NCI-H748 treated with DMSO at 0.1 percent for 48 hours (cell line): ENCODE data around the gene BTBD2.
A peak's percentile ranks its signal among the peaks of the same experiment; 100 is the strongest.

Experiments
- DNase-seq: peaks from one replicate; lab custom pipeline; 2025; lab: John Stamatoyannopoulos, UW

BTBD2 gene

GRCh38 chr19:2015608-2015950 is at the start of gene BTBD2:
Gene BTBD2 (minus strand): TSS chr19:2015714. CDS start chr19:2015703, 11 bp downstream.
- DNase-seq = no peak

- no peak for DNase-seq
Observed at GRCh38 chr19:2064788-2065524, 49.4 kb upstream of the BTBD2 start.

- no peak for DNase-seq
Observed at GRCh38 chr19:2064395-2064787, 48.9 kb upstream of the BTBD2 start.

- DNase-seq = no peak
Observed at GRCh38 chr19:2063824-2064223, 48.3 kb upstream of the BTBD2 start.

- DNase-seq = no peak
Observed at GRCh38 chr19:2062770-2063169, 47.3 kb upstream of the BTBD2 start.

- DNase-seq = no peak
Observed at GRCh38 chr19:2062389-2062729, 46.8 kb upstream of the BTBD2 start.

GRCh38 chr19:2061495-2062388 is 46.2 kb upstream of the BTBD2 start:
- peak; percentile 93 for DNase-seq

GRCh38 chr19:2060884-2061494 is 45.5 kb upstream of the BTBD2 start:
- peak; percentile 26 for DNase-seq

GRCh38 chr19:2059422-2060201 is 44.1 kb upstream of the BTBD2 start:
- DNase-seq = no peak

GRCh38 chr19:2058570-2059421 is 43.3 kb upstream of the BTBD2 start:
- DNase-seq = no peak

GRCh38 chr19:2057484-2058469 is 42.3 kb upstream of the BTBD2 start:
- DNase-seq = no peak

- DNase-seq = no peak
Observed at GRCh38 chr19:2056837-2057192, 41.3 kb upstream of the BTBD2 start.

GRCh38 chr19:2055931-2056836 is 40.7 kb upstream of the BTBD2 start:
- DNase-seq = no peak

- no peak for DNase-seq
Observed at GRCh38 chr19:2054763-2055162, 39.2 kb upstream of the BTBD2 start.

GRCh38 chr19:2053601-2054389 is 38.3 kb upstream of the BTBD2 start:
- no peak for DNase-seq

- DNase-seq = no peak
Observed at GRCh38 chr19:2051773-2052704, 36.5 kb upstream of the BTBD2 start.
